ELR (cell line): ENCODE results near the gene GAPDHS.

ENCODE experiments used
- DNase-seq: peaks from one replicate; pipeline ENCODE4 v3.0.0-alpha.2; 2015; ENCODE audit warnings: low read depth

Gene GAPDHS

GRCh38 chr19:35510626-35510964 is 22.7 kb upstream of the GAPDHS start:
- DNase-seq = no peak

GRCh38 chr19:35511337-35511736 is 21.9 kb upstream of the GAPDHS start:
- no peak for DNase-seq

GRCh38 chr19:35512831-35513627 is 20.2 kb upstream of the GAPDHS start:
- DNase-seq = no peak

- peak; percentile 65 for DNase-seq
These were observed 19.5 kb upstream of the GAPDHS start, which contains the start of gene DMKN for GRCh38 chr19:35513628-35514281. Gene DMKN (minus strand): TSS chr19:35513649. CDS start chr19:35513475, 174 bp downstream.

- DNase-seq = peak; percentile 55
These were observed 18.9 kb upstream of the GAPDHS start for GRCh38 chr19:35514282-35514809.

- no peak for DNase-seq
These were observed 16.9 kb upstream of the GAPDHS start for GRCh38 chr19:35516310-35516709.

- no peak for DNase-seq
These were observed 15.9 kb upstream of the GAPDHS start for GRCh38 chr19:35517342-35517741.

GRCh38 chr19:35518313-35518712 is 14.9 kb upstream of the GAPDHS start:
- peak; percentile 94 for DNase-seq

GRCh38 chr19:35519291-35519690 is 14.0 kb upstream of the GAPDHS start:
- peak; percentile 53 for DNase-seq

- DNase-seq = no peak
These were observed 12.0 kb upstream of the GAPDHS start for GRCh38 chr19:35521124-35521743.

- no peak for DNase-seq
These were observed 10.4 kb upstream of the GAPDHS start for GRCh38 chr19:35522745-35523327.

GRCh38 chr19:35524181-35524837 is 8.9 kb upstream of the GAPDHS start:
- no peak for DNase-seq

- DNase-seq = no peak
These were observed 7.4 kb upstream of the GAPDHS start for GRCh38 chr19:35525873-35526272.

GRCh38 chr19:35528218-35529038 is 4.8 kb upstream of the GAPDHS start, which contains the start of gene SBSN:
Gene SBSN (minus strand): TSS chr19:35528311. CDS start chr19:35528281, 30 bp downstream.
- DNase-seq = peak; percentile 80

GRCh38 chr19:35529241-35530218 is 3.7 kb upstream of the GAPDHS start:
- no peak for DNase-seq

GRCh38 chr19:35531291-35531690 is 2.0 kb upstream of the GAPDHS start:
- DNase-seq = no peak

GRCh38 chr19:35533822-35534392 is 651 bp downstream of the GAPDHS start:
- DNase-seq = peak; percentile 38

GRCh38 chr19:35534803-35535480 is 1.7 kb downstream of the GAPDHS start:
- no peak for DNase-seq

GRCh38 chr19:35539314-35539713 is 6.1 kb downstream of the GAPDHS start:
- DNase-seq = no peak
